ENCODE measurements around the gene LRP2.

GRCh38 chr2:169258045-169258601 is 104.2 kb downstream of the LRP2 start:
- no peak for TF ChIP-seq MAX (IDR thresholded peaks at IDR 0.05)
- no peak for TF ChIP-seq JUND (IDR thresholded peaks at IDR 0.05)
- TF ChIP-seq, protein P1, sequence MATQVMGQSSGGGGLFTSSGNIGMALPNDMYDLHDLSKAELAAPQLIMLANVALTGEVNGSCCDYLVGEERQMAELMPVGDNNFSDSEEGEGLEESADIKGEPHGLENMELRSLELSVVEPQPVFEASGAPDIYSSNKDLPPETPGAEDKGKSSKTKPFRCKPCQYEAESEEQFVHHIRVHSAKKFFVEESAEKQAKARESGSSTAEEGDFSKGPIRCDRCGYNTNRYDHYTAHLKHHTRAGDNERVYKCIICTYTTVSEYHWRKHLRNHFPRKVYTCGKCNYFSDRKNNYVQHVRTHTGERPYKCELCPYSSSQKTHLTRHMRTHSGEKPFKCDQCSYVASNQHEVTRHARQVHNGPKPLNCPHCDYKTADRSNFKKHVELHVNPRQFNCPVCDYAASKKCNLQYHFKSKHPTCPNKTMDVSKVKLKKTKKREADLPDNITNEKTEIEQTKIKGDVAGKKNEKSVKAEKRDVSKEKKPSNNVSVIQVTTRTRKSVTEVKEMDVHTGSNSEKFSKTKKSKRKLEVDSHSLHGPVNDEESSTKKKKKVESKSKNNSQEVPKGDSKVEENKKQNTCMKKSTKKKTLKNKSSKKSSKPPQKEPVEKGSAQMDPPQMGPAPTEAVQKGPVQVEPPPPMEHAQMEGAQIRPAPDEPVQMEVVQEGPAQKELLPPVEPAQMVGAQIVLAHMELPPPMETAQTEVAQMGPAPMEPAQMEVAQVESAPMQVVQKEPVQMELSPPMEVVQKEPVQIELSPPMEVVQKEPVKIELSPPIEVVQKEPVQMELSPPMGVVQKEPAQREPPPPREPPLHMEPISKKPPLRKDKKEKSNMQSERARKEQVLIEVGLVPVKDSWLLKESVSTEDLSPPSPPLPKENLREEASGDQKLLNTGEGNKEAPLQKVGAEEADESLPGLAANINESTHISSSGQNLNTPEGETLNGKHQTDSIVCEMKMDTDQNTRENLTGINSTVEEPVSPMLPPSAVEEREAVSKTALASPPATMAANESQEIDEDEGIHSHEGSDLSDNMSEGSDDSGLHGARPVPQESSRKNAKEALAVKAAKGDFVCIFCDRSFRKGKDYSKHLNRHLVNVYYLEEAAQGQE (IDR thresholded peaks at IDR 0.05) = no peak
- TF ChIP-seq CTCF (IDR thresholded peaks at IDR 0.05; ENCODE audit: low read depth, low read length, missing input control) = no peak
- no peak for TF ChIP-seq GABPA (IDR thresholded peaks at IDR 0.05 in 1 of 2, conservative IDR thresholded peaks at IDR 0.05 in 1 of 2)

All from liver (tissue), 3 donors.